OCI-LY1 (cell line): ENCODE results near the gene RASSF4.

Experiments
- H2AFZ ChIP-seq: fragments of 200-600 bp; sonication (generic), shearing (Covaris generic); 2 replicates; pipeline ENCODE4 v1.6.0; 2014; ENCODE audit warnings: antibody characterized with exemption, mild to moderate bottlenecking, low read length
- H3F3A ChIP-seq: fragments of 200-600 bp; sonication (generic), shearing (Covaris generic); 2 replicates; pipeline ENCODE4 v1.6.0; 2014; ENCODE audit warnings: mild to moderate bottlenecking, antibody characterized with exemption, low read length, moderate library complexity; ENCODE audit not compliant: insufficient read depth
- H3K27ac ChIP-seq: fragments of 200-600 bp; sonication (generic); 2 replicates; pipeline ENCODE4 v1.5.1; 2014; ENCODE audit warnings: low read length, mixed run types, mild to moderate bottlenecking, low read depth; ENCODE audit not compliant: poor library complexity, severe bottlenecking
- H3K27me3 ChIP-seq: fragments of 200-600 bp; sonication (generic); 2 replicates; pipeline ENCODE4 v1.6.0; 2014; ENCODE audit warnings: antibody characterized with exemption, mild to moderate bottlenecking, low read length, moderate library complexity; ENCODE audit not compliant: insufficient read depth
- H3K36me3 ChIP-seq: fragments of 200-600 bp; sonication (generic); 2 replicates; pipeline ENCODE4 v1.6.1; 2014; ENCODE audit warnings: mild to moderate bottlenecking, antibody characterized with exemption, low read length, moderate library complexity, mixed read lengths; ENCODE audit not compliant: insufficient read depth
- H3K4me1 ChIP-seq: fragments of 200-600 bp; sonication (generic); 2 replicates; pipeline ENCODE4 v1.5.1; 2014; ENCODE audit warnings: mild to moderate bottlenecking, low read length, moderate library complexity; ENCODE audit not compliant: insufficient read depth, severe bottlenecking
- H3K4me2 ChIP-seq: fragments of 200-600 bp; sonication (generic), shearing (Covaris generic); 2 replicates; pipeline ENCODE4 v1.6.1; 2014; ENCODE audit warnings: low read length
- H3K4me3 ChIP-seq: fragments of 200-600 bp; sonication (generic); 2 replicates; pipeline ENCODE4 v1.5.1; 2014; ENCODE audit warnings: low read length, low read depth, mild to moderate bottlenecking, mixed read lengths; ENCODE audit not compliant: poor library complexity, severe bottlenecking
- H3K79me2 ChIP-seq: fragments of 200-600 bp; shearing (Covaris generic); 2 replicates; pipeline ENCODE4 v1.6.1; 2016; ENCODE audit warnings: mixed run types, low read length, mixed read lengths; ENCODE audit not compliant: insufficient read depth
- H3K9ac ChIP-seq: fragments of 200-600 bp; sonication (generic), shearing (Covaris generic); 2 replicates; pipeline ENCODE4 v1.6.1; 2014; ENCODE audit warnings: mild to moderate bottlenecking, low read length, mixed read lengths
- H3K9me2 ChIP-seq: fragments of 200-600 bp; sonication (generic), shearing (Covaris generic); 2 replicates; pipeline ENCODE4 v1.6.1; 2014; ENCODE audit warnings: low read depth, mild to moderate bottlenecking, low read length, mixed read lengths
- H3K9me3 ChIP-seq: fragments of 200-600 bp; shearing (Covaris generic); 2 replicates; pipeline ENCODE4 v1.6.1; 2014; ENCODE audit warnings: low read length, mixed read lengths
- H4K20me1 ChIP-seq: fragments of 200-600 bp; sonication (generic), shearing (Covaris generic); 2 replicates; pipeline ENCODE4 v1.6.0; 2016; ENCODE audit warnings: mild to moderate bottlenecking, low read length; ENCODE audit not compliant: insufficient read depth
- EZH2 ChIP-seq: fragments of 200-600 bp; sonication (generic), shearing (Covaris generic); IDR thresholded peaks from 2 replicates; pipeline ENCODE4 v1.8.0; 2017; ENCODE audit warnings: borderline replicate concordance, mixed run types, mild to moderate bottlenecking, antibody characterized with exemption, low read length, moderate library complexity, mixed read lengths
- TF ChIP-seq, protein P1 (sequence below): fragments of 200-600 bp; sonication (generic), shearing (Covaris generic); IDR thresholded peaks from 2 replicates; pipeline ENCODE4 v1.5.1; 2017; ENCODE audit warnings: mild to moderate bottlenecking, antibody characterized with exemption, low read length, moderate library complexity, mixed read lengths

RASSF4 gene

DNA sequence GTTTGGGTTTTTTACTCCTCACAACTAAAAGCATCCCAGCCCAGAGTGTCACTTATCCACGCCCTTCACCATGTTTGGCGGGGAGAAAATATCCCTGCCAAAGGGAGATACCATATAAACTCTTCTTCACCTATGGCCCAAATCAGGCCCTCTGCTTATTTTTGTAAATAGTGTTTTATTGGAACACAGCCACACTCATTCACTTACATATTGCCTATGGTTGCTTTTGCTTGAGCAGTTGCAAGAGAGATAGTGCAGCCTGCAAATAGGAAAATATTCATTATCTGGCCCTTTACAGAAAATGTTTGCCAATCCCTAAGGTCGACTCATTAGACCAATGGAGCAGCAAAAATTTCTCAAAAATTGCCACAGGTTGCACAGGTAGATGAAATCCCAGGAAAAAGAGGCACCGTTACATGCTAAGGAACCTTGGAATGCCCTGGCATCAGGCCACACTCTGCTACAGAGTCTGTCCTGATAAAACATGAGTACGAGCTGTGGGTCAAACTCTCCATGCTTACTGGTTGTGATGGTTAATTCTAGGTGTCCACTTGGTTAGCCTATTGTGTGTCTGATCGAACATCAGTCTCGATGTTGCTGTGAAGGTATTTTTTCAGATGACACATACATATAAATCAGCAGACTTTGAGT lies 7.9 kb upstream of the RASSF4 start:
- no peaks in the 10 kb centered on the region for H3K27me3 ChIP-seq
- no peak overlapping the region for H3K9ac ChIP-seq
- TF ChIP-seq, protein P1, sequence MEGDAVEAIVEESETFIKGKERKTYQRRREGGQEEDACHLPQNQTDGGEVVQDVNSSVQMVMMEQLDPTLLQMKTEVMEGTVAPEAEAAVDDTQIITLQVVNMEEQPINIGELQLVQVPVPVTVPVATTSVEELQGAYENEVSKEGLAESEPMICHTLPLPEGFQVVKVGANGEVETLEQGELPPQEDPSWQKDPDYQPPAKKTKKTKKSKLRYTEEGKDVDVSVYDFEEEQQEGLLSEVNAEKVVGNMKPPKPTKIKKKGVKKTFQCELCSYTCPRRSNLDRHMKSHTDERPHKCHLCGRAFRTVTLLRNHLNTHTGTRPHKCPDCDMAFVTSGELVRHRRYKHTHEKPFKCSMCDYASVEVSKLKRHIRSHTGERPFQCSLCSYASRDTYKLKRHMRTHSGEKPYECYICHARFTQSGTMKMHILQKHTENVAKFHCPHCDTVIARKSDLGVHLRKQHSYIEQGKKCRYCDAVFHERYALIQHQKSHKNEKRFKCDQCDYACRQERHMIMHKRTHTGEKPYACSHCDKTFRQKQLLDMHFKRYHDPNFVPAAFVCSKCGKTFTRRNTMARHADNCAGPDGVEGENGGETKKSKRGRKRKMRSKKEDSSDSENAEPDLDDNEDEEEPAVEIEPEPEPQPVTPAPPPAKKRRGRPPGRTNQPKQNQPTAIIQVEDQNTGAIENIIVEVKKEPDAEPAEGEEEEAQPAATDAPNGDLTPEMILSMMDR = no peak
- TF ChIP-seq EZH2 = no peak
- H3F3A ChIP-seq = no peaks in the 10 kb centered on the region
- H3K79me2 ChIP-seq = no peaks in the 10 kb centered on the region
- no peak overlapping the region for H2AFZ ChIP-seq
- H3K36me3 ChIP-seq = no peaks in the 10 kb centered on the region; the same call in 1 of the 2 replicates
- H4K20me1 ChIP-seq = no peaks in the 10 kb centered on the region
- no peak overlapping the region for H3K27ac ChIP-seq
- no peaks in the 10 kb centered on the region for H3K9me2 ChIP-seq
- H3K9me3 ChIP-seq = no peaks in the 10 kb centered on the region
- no peaks in the 10 kb centered on the region for H3K4me1 ChIP-seq
- H3K4me2 ChIP-seq = no peak overlapping the region
- no peak overlapping the region for H3K4me3 ChIP-seq

DNA sequence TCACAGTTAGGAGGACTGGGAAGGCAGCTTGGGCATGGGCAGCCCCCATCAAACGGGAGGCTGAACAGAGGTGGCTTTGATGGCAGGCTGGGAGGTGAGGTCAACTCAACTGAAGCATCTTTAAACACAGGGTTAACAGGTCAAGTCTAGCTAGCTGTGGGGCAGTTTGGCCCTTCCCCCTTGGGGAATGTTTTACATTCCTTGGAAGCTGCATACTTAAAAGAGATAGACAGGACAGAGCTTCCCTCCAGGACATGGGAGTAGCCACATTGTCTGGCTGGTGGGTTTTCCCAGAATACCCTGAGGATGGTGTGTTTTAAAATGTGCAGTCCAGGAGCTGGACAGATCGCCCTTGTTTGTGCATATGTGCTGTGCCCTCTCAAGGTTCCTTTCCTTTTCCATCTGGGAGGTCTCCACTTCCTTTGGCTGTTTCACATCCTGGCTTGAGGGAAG lies 6.8 kb upstream of the RASSF4 start:
- no peak overlapping the region for H3K4me2 ChIP-seq
- no peaks in the 10 kb centered on the region for H3K9me2 ChIP-seq
- no peaks in the 10 kb centered on the region; the same call in 1 of the 2 replicates for H3K36me3 ChIP-seq
- no peaks in the 10 kb centered on the region for H3F3A ChIP-seq
- H3K27ac ChIP-seq = no peak overlapping the region
- no peak overlapping the region for H2AFZ ChIP-seq
- H3K9ac ChIP-seq = no peak overlapping the region
- H3K79me2 ChIP-seq = no peaks in the 10 kb centered on the region
- no peaks in the 10 kb centered on the region for H4K20me1 ChIP-seq
- H3K4me1 ChIP-seq = no peaks in the 10 kb centered on the region
- no peak overlapping the region for H3K4me3 ChIP-seq
- TF ChIP-seq, protein P1 = no peak
- TF ChIP-seq EZH2 = no peak
- no peaks in the 10 kb centered on the region for H3K27me3 ChIP-seq
- no peaks in the 10 kb centered on the region for H3K9me3 ChIP-seq

DNA sequence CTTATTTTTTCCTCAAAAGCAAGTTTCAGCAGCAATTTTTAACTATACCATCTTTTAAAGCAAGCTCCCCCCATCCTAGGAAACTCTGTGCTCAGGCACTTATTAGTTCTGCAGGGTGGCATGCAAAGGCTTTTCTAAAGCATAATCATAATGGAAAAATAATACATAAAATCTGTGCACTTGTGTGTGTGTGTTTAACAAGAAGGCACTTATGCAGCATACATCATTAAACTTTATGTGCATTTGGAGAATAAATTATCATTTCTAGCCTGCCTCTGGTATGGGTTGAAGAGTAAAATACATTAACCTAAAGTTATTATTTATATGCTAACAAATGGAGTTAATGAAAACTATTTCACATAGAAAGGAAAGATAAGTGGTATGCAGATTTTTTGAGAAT lies 5.6 kb upstream of the RASSF4 start:
- no peaks in the 10 kb centered on the region for H4K20me1 ChIP-seq
- no peaks in the 10 kb centered on the region for H3K27me3 ChIP-seq
- no peak overlapping the region for H3K4me3 ChIP-seq
- TF ChIP-seq, protein P1 = no peak
- no peak for TF ChIP-seq EZH2
- no peak overlapping the region for H3K4me2 ChIP-seq
- no peak overlapping the region for H2AFZ ChIP-seq
- no peaks in the 10 kb centered on the region for H3K79me2 ChIP-seq
- H3K9ac ChIP-seq = no peak overlapping the region
- H3K9me3 ChIP-seq = no peaks in the 10 kb centered on the region
- H3K4me1 ChIP-seq = peaks cover 7% of the 10 kb centered on the region
- no peaks in the 10 kb centered on the region for H3K9me2 ChIP-seq
- H3F3A ChIP-seq = no peaks in the 10 kb centered on the region
- no peaks in the 10 kb centered on the region; the same call in 1 of the 2 replicates for H3K36me3 ChIP-seq
- H3K27ac ChIP-seq = no peak overlapping the region
